Measurements from ENCODE around the gene HS6ST1.
"Not testable (repeated sequence)": the region's sequence is repeated elsewhere in the genome, so short reads cannot be mapped to it uniquely, and the experiment has no call there.

DNA sequence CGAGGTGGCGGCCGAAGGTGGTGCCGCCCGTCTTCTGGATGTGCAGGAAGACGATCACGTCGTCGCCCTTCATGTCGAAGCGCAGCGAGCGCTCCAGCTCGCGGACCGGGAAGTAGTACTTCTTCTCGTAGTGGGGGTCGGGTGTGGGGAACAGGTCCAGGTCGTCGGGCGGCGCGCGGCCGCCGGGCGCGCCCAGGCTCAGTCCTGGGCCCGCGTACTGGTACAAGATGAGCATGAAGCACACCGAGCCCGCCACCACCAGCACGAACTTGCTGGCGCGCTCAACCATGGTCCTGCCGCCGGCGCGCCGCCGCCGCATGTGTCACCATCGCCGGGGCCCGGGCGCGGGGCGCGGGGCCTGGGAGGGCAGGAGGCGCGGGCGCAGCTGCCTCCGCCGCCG is 423 bp downstream of the HS6ST1 start:
- TF ChIP-seq, protein P1, sequence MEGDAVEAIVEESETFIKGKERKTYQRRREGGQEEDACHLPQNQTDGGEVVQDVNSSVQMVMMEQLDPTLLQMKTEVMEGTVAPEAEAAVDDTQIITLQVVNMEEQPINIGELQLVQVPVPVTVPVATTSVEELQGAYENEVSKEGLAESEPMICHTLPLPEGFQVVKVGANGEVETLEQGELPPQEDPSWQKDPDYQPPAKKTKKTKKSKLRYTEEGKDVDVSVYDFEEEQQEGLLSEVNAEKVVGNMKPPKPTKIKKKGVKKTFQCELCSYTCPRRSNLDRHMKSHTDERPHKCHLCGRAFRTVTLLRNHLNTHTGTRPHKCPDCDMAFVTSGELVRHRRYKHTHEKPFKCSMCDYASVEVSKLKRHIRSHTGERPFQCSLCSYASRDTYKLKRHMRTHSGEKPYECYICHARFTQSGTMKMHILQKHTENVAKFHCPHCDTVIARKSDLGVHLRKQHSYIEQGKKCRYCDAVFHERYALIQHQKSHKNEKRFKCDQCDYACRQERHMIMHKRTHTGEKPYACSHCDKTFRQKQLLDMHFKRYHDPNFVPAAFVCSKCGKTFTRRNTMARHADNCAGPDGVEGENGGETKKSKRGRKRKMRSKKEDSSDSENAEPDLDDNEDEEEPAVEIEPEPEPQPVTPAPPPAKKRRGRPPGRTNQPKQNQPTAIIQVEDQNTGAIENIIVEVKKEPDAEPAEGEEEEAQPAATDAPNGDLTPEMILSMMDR (IDR thresholded peaks at IDR 0.05; ENCODE audit: extremely low read depth in 1 of 2, insufficient read depth in 1 of 2, low read depth in 1 of 2, low read length in 2 of 2): not testable (repeated sequence)
- TF ChIP-seq EZH2 (IDR thresholded peaks at IDR 0.05; ENCODE audit: borderline replicate concordance, low read depth, low read length, severe bottlenecking): not testable (repeated sequence)
